HL-60 (cell line): Measurements from ENCODE around the gene COL1A2.

Experiments
- CTCF ChIP-seq: IDR thresholded peaks from one replicate; pipeline ENCODE4 v1.5.1; 2011; ENCODE audit warnings: low read length, control low read depth, inconsistent platforms; ENCODE audit not compliant: insufficient read depth
- GABPA ChIP-seq: IDR thresholded peaks from 2 replicates; pipeline ENCODE4 v1.6.1; 2012; ENCODE audit warnings: low read depth

GRCh38 chr7:94374721-94375566, 19.8 kb upstream of the COL1A2 start:
- TF ChIP-seq CTCF (no peak), GABPA (no peak)
